Central memory CD8-positive, alpha-beta T cell (primary cell): ENCODE results near the gene IL24.

ENCODE experiments used
- ATAC-seq: fragments of 150-1000 bp; cut with Tn5 transposase; replicated peaks from 2 replicates; pipeline ENCODE4 v1.10.0; 2022; ENCODE audit warnings: mild to moderate bottlenecking, moderate FRiP score, moderate number of reproducible peaks; ENCODE audit not compliant: poor library complexity, severe bottlenecking; ENCODE audit errors: extremely low read depth
- DNase-seq, 2 donors: peaks; one replicate each; pipeline ENCODE4 v3.0.0; 2021; ENCODE audit warnings: low spot score in 2 of 2
- H3K27ac Mint-ChIP-seq: one replicate; pipeline ENCODE4 v1.8.0; 2022; ENCODE audit warnings: low read depth, mild to moderate bottlenecking, moderate library complexity, mixed read lengths
- H3K27me3 Mint-ChIP-seq: one replicate; pipeline ENCODE4 v1.8.0; 2022; ENCODE audit warnings: mixed read lengths
- H3K36me3 Mint-ChIP-seq: one replicate; pipeline ENCODE4 v1.8.0; 2022; ENCODE audit warnings: mild to moderate bottlenecking, moderate library complexity, mixed read lengths; ENCODE audit not compliant: insufficient read depth
- H3K4me1 Mint-ChIP-seq: one replicate; pipeline ENCODE4 v1.8.0; 2022; ENCODE audit warnings: mixed read lengths
- H3K4me3 Mint-ChIP-seq: one replicate; pipeline ENCODE4 v1.8.0; 2022; ENCODE audit warnings: mild to moderate bottlenecking, moderate library complexity, mixed read lengths
- H3K9me3 Mint-ChIP-seq: one replicate; pipeline ENCODE4 v1.8.0; 2022; ENCODE audit warnings: mixed read lengths

The IL24 gene

DNA sequence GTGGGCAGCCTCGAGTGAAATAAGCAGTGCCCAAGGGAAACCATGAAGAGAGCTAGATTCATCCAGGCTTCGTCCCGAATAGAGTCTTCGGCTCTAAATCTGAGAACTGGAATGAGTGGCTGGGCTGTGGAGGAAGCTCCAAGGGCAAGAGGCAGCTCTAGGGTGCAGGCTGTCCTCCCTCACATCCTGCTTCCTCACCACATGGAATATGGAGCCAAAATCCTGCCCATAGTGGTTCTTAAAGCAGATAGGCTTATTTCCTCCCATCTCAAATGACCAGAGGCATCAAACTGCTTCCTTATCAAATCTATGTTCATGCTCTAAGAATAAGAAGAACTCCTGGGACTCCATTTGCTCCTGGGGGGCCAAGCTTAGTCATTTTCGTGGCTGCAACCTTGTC is 2.5 kb downstream of the IL24 start:
- Mint-ChIP-seq H3K9me3 (no peaks in the 10 kb centered on the region), H3K4me1 (peaks cover 24% of the 10 kb centered on the region), H3K4me3 (no peak overlapping the region), H3K36me3 (peaks cover 27% of the 10 kb centered on the region), H3K27ac (peak overlapping the region; percentile 80), H3K27me3 (peaks cover 11% of the 10 kb centered on the region)
- ATAC-seq (no peak), DNase-seq (no peak)

DNA sequence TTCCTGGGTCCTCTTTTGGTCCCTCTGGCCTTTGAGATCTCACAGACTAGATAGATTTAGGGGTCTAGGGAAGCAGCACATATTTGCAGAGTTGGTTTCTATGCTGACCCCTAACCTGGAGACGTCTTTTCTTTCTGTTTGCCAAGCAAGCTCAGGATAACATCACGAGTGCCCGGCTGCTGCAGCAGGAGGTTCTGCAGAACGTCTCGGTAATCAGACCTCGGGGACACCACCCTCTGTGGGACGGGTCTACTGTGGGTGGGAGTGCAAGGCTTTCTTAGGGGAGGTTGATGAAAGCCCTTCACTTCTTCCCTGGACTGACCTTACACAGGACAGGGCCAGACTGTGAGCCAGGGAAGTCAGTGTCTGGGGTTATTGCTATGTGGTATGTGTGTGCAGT is 2.9 kb downstream of the IL24 start:
- ATAC-seq (no peak), DNase-seq (no peak)
- peaks cover 10% of the 10 kb centered on the region for H3K27me3 Mint-ChIP-seq
- H3K27ac Mint-ChIP-seq = peak overlapping the region; percentile 48
- H3K9me3 Mint-ChIP-seq = no peaks in the 10 kb centered on the region
- no peak overlapping the region for H3K4me3 Mint-ChIP-seq
- peaks cover 27% of the 10 kb centered on the region for H3K36me3 Mint-ChIP-seq
- peaks cover 28% of the 10 kb centered on the region for H3K4me1 Mint-ChIP-seq

DNA sequence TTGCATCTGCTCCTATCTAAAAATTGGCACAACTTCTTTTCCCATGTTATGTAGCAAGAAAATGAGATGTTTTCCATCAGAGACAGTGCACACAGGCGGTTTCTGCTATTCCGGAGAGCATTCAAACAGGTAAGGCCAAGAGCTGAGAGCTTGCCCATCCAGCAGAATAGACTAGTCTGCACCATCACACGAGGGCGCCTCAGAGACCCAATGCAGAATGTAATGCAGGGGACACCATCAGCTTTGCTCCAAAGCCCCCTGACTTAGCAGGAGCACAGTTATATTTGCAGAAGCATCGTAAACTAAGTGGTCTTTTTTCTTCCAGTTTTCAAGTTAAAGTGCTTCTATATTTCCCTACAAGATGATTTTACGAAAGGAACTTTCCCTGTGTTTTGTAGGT is 4.7 kb downstream of the IL24 start:
- Mint-ChIP-seq H3K27me3 (no peaks in the 10 kb centered on the region), H3K4me3 (no peak overlapping the region), H3K36me3 (peaks cover 38% of the 10 kb centered on the region), H3K4me1 (peaks cover 45% of the 10 kb centered on the region), H3K9me3 (no peaks in the 10 kb centered on the region), H3K27ac (no peak overlapping the region)
- DNase-seq = no peak
- ATAC-seq = no peak

DNA sequence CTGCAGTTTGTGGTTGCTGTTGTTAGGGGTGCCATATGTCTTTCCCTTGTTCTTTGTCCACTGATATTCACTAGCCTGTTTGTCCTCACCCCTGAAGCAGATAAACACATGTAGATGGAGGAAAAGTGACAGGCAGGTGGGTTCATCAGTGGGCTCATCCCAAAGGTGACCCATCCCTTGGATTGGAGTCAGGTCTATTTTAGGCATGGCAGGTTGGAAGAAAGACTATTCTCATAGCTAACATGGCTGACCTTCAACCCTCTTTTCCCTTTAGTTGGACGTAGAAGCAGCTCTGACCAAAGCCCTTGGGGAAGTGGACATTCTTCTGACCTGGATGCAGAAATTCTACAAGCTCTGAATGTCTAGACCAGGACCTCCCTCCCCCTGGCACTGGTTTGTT is 5.5 kb downstream of the IL24 start:
- DNase-seq (no peak), ATAC-seq (no peak)
- Mint-ChIP-seq H3K27ac (peak overlapping the region; percentile 22), H3K4me3 (no peak overlapping the region), H3K4me1 (peaks cover 50% of the 10 kb centered on the region), H3K36me3 (peaks cover 43% of the 10 kb centered on the region), H3K9me3 (no peaks in the 10 kb centered on the region), H3K27me3 (no peaks in the 10 kb centered on the region)

DNA sequence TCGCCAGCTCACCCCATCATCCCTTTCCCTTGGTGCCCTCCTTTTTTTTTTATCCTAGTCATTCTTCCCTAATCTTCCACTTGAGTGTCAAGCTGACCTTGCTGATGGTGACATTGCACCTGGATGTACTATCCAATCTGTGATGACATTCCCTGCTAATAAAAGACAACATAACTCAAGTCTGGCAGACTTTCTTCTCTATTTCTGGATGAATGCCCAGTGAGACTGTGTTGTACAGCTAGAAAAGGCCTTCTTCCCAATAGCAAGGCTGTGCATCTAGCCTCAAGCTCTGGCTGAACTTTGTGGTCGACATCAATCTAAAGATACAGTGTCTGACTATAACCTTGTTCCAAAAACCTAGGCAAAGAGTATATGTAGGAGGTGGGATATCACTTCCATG is 6.4 kb downstream of the IL24 start:
- ATAC-seq = no peak
- H3K27me3 Mint-ChIP-seq = no peaks in the 10 kb centered on the region
- no peak overlapping the region for H3K4me3 Mint-ChIP-seq
- peak overlapping the region; percentile 74 for H3K27ac Mint-ChIP-seq
- H3K36me3 Mint-ChIP-seq = peaks cover 51% of the 10 kb centered on the region
- H3K4me1 Mint-ChIP-seq = peaks cover 58% of the 10 kb centered on the region
- DNase-seq = no peak
- H3K9me3 Mint-ChIP-seq = no peaks in the 10 kb centered on the region

DNA sequence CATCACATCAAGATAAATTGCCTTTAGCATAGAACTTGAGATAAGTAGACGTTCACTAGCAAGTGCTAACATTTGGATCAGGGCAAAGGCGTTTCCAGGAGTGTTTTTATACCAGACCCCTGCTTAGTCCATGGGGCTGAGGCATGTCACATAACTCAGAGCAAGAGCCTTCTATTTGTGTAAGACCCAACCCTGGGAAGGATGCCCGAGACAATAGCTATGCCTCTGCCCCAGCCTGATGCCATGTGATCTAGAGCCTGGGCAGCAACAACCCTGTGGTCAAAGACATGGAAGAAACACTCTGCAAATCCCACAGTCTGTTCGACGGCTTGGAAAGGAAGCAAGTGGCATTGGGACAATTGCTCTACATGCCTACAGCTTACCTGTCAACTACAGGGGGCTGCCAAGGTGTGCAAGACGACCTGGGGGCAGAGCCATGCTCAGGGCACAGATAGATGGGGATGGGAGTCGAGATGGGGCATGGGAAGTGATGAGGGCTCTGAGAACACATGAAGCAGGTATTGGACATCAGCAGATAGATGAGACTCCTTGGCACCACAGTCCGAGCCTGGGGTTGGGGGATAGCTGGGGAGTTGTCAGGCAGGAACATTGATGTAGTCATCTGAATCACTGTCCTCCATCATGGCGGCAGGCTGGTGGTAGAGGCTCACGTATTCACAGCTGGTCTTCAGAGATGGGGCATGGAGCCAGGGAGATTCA is 7.3 kb downstream of the IL24 start:
- Mint-ChIP-seq H3K4me1 (peaks cover 57% of the 10 kb centered on the region), H3K9me3 (no peaks in the 10 kb centered on the region), H3K27me3 (no peaks in the 10 kb centered on the region), H3K27ac (peak overlapping the region; percentile 74), H3K36me3 (peaks cover 50% of the 10 kb centered on the region), H3K4me3 (peak overlapping the region; percentile 25)
- ATAC-seq (no peak), DNase-seq (no peak)

DNA sequence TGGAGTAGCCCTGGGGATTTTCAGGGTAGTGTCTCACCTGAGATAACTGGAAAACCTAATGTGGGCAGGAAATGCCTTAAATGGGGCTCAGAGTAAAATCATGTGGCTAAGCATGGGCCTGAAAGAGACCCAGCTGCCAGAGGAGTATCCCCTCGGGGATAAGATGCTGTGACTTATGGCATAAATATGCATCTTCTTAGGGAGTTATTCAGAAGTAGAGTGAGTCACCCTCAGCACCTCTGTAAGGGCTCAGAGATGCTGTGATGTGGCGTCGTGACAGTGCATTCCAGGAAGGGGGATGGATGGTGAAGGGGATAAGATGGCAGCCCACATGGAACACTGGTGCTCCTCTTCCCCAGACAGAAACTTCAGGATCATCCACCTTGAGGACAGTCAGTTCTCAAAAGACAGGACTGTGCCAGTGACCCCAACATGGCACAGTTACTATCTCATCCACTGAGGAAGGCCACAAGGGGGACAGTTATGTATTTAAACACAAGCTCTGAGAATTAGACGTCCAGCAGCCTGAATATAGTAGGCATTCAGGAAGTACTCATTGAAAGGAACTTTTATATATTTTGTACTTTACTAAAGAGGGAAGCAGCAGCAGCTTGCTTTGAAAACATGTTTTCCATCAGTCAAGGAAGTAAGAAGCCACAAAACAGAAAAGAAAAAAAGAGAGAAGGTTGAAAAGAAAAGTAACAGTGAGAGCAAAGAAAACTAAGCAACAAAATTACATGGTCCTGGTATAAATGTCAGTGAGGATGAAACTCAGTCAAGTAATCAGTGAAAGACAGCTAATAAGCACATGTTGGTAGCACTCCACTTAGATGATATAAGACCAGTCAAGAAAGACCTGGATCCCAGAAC is 8.3 kb downstream of the IL24 start:
- no peak for ATAC-seq
- Mint-ChIP-seq H3K4me1 (peaks cover 52% of the 10 kb centered on the region), H3K9me3 (no peaks in the 10 kb centered on the region), H3K27me3 (no peaks in the 10 kb centered on the region), H3K4me3 (peak overlapping the region; percentile 39), H3K36me3 (peaks cover 58% of the 10 kb centered on the region), H3K27ac (peak overlapping the region; percentile 74)
- no peak for DNase-seq

DNA sequence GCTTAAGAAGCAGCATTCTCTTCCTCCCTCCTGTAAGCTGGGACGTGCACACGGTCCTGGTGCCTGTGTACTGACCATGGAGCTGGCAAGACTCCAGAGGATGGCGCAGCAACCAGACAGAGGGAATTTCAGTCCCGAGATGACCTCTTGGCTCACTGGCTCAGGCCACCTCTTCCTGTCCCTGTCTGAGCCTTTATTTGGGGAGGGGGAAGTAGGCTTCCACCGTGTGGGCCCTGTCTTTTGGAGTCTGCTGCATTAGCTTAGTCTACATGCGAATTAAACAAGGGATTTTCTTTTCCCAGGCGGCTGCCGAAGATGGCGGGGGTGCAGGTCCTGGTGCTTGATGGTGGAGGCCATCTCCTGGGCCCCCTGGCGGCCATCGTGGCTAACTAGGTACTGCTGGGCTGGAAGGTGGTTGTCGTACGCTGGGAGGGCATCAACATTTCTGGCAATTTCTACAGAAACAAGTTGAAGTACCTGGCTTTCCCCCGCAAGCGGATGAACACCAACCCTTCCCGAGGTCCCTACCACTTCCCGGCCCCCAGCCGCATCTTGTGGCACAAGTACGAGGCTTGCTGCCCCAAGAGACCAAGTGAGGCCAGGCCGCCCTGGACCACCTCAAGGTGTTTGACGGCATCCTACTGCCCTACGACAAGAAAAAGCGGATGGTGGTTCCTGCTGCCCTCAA is 10.2 kb downstream of the IL24 start:
- Mint-ChIP-seq H3K9me3 (no peaks in the 10 kb centered on the region), H3K36me3 (peaks cover 67% of the 10 kb centered on the region), H3K27me3 (no peaks in the 10 kb centered on the region), H3K4me3 (no peak overlapping the region), H3K27ac (peak overlapping the region; percentile 16), H3K4me1 (peaks cover 64% of the 10 kb centered on the region)
- DNase-seq = no peak
- ATAC-seq = no peak

DNA sequence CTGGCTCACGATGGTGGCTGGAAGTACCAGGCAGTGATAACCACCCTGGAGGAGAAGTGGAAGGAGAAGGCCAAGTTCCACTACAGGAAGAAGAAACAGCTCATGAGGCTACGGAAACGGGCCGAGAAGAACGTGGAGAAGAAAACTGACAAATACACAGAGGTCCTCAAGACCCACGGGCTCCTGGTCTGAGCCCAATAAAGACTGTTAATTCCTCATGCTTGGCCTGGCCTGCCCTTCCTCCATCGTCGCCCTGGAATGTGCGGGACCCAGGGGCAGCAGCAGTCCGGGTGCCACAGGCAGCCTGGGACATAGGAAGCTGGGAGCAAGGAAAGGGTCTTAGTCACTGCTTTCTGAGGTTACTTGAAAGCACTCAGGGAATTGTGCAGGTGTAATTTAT is 10.8 kb downstream of the IL24 start:
- DNase-seq (no peak), ATAC-seq (no peak)
- Mint-ChIP-seq H3K27ac (peak overlapping the region; percentile 16), H3K27me3 (no peaks in the 10 kb centered on the region), H3K4me1 (peaks cover 70% of the 10 kb centered on the region), H3K4me3 (peak overlapping the region; percentile 26), H3K9me3 (no peaks in the 10 kb centered on the region), H3K36me3 (peaks cover 69% of the 10 kb centered on the region)

DNA sequence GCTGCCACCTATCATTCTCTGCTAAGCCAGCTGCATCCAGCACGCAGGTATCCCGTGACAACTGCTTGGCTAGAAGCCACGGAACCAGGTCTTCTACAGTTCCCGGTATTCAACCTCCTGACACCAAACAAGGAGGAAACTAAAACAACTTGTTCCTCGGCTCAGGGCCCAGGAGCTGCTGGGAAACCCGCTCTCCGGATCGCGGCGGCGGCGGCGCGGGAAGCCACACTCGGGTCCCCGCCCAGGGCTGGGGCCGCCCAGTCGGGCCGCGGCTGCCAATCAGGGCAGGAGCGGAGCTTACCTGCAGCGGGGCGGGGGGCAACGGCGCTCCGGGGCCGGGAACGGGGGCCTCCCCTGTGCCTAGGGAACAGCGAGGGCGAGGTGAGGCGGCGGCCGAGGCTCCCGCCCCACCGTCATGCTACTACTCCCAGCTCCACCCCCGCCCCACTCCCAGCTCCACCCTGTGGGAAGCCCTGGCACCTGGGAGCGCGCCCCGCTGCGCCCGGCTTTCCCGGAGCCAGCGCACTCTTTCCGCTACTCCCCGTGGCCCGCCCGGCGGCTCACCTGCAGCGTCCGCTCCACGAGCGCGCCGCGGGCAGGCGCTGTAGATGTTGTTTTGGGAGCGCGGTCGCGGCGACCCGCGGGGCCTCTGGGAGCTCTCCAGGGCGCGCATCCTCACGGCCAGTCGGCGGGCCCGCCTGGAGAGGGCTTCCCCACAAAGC is 12.1 kb downstream of the IL24 start:
- ATAC-seq (peak; percentile 59), DNase-seq (no peak)
- H3K27me3 Mint-ChIP-seq = no peaks in the 10 kb centered on the region
- no peaks in the 10 kb centered on the region for H3K9me3 Mint-ChIP-seq
- H3K4me1 Mint-ChIP-seq = peaks cover 83% of the 10 kb centered on the region
- peak overlapping the region; percentile 47 for H3K4me3 Mint-ChIP-seq
- peaks cover 64% of the 10 kb centered on the region for H3K36me3 Mint-ChIP-seq
- H3K27ac Mint-ChIP-seq = no peak overlapping the region

DNA sequence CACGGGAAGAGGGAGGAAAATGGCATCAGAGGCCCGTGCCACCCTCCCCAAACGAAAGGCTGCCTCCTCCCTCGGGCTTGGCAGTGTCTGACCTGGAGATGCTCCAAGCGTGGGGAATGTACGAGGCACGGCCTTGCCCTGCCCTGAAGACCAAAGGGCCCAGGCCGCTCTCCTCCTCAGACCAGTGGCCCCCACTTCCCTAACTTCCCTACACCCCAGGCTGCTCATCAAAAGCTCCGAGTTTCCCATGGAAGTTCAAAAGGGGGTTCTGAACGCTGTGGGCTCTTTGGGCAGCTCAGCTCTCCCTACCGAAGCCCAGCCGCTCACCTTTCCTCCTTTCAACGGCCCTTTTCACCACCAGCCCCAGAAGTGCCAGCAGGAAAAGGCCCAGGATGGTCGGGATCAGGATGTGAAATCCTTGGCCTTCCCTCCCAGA is 12.7 kb downstream of the IL24 start:
- no peaks in the 10 kb centered on the region for H3K27me3 Mint-ChIP-seq
- no peaks in the 10 kb centered on the region for H3K9me3 Mint-ChIP-seq
- DNase-seq (no peak), ATAC-seq (no peak)
- H3K4me3 Mint-ChIP-seq = peak overlapping the region; percentile 47
- H3K27ac Mint-ChIP-seq = no peak overlapping the region
- H3K36me3 Mint-ChIP-seq = peaks cover 66% of the 10 kb centered on the region
- peaks cover 83% of the 10 kb centered on the region for H3K4me1 Mint-ChIP-seq

DNA sequence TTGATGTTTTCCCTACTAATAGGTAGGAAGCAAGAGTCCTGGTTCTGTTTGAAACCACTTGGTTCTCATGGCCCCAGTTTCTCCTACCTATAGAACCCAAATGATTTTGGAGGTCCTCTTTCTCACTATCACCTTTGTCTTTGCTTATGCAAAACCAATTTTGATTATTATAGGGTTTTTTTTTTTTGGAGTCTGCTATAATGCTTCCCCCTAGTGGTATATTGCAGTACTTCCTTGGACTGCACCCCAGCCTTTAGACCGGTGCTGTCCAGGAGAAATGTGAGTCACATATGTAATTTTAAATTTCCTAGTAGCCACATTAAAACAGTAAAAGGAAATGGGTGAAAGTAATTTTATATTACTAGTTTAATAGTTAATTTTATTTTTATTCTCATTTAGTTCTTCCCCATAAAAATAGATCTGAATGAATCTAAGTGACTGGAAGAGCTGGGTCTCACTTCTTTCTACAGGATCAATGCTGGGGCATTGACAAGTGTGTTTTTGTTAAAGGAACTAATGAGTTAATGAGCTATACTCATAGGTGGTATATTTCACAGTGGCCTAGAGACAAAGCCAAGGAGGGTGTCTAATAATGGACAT is 13.9 kb downstream of the IL24 start:
- DNase-seq = no peak
- Mint-ChIP-seq H3K27ac (peak overlapping the region; percentile 4), H3K4me1 (peaks cover 83% of the 10 kb centered on the region), H3K36me3 (peaks cover 68% of the 10 kb centered on the region), H3K4me3 (peak overlapping the region; percentile 47), H3K9me3 (no peaks in the 10 kb centered on the region), H3K27me3 (no peaks in the 10 kb centered on the region)
- ATAC-seq = peak; percentile 45
